ENCODE data around the gene TMEM125.

Gene TMEM125

GRCh38 chr1:43274804-43275180, 5.0 kb downstream of the TMEM125 start:
- no peak for DNase-seq

DNA sequence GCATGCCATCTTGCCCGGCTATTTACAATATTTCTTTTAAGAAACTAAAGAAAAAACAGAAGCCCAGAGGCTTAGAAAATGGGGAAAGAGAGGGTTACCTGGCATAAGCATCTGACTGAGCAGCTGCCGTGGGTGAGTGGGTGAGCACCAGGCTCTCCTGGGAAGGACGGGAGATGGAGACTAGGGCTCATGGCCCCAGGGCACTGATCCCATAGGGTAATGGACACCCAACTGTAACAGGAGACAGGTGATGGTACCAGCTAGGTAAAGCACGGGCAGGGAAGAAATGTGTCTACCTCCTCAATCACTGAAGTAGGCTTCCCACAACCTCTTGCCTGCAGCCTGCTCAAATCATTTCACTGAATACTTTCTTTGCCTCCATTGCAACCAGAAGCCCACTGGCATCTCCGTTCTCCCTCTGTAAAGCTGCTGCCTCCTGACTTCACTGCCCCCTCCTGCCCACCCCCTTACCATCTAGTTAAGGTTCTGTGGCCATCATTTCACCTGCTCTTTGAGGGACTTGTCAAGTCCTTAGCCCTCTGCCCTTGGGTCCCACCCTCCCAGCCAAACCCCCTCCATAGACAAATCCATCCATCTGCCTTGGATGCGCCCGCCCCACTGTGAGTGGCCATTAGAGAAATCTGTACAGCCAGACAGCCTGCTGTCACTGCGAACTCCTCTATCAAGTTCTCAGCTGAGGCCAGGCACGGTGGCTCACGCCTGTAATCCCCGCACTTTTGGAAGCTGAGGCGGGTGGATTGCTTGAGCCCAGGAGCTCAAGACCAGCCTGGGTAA, 6.2 kb downstream of the TMEM125 start:
- DNase-seq = no peak

DNA sequence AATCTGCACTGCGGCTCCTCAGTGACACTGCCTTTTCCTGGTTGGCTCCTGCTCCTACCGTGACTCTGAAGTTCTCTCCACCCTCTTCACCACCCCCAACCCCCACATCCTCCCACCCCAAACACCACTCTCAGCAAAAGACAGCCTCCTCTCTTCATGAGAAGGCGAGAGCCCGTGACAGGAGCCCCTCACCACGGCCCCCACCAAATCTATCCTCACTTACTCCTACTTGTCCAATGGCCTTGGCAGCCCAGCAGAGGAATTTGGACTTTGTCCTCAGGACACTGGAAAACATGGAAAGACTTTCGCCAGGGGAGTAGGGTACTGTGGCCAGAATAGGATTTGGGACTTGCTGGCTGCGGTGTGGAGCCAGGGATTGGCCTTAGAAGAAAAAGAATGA, 6.9 kb downstream of the TMEM125 start:
- DNase-seq = no peak

DNA sequence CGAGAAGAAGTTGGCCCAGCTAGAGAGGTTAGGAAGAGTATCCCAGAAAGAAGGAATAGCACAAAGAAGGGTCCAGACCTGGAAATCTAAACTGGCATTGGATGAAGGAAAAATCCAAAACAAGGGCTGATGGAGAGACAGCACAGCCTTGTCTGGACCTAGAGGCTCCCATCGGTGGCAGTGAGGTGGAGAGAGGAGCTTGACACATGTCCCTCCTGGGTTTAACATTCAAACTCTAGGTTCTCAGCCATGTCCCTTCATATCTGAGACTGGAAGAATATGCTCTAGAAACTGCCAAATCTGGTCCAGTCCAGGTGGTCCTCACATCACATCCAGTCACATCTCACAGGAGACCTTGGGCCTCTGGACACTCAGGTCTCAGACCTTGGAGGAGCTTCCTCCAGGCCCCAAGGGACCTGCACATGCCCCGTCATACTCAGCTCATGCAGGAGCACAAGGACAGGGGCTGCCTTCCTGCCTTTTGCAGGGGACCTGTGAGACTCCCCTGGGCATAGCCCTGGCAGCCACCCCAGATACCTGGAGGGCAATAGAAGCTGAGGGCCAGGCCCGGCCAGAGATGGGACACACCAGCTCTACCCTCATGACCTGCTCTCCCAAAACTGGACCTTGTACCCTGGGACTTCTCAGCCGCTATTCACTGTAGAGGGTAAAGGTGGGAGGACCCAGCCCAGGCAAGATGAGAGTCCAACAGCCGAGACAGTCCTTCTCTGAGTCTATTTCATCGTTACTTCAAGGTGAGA, 7.5 kb downstream of the TMEM125 start:
- no peak for DNase-seq

- no peak for DNase-seq
Observed at GRCh38 chr1:43279161-43279560, 9.4 kb downstream of the TMEM125 start.

- DNase-seq = no peak
Observed at GRCh38 chr1:43279666-43280065, 9.9 kb downstream of the TMEM125 start.

DNA sequence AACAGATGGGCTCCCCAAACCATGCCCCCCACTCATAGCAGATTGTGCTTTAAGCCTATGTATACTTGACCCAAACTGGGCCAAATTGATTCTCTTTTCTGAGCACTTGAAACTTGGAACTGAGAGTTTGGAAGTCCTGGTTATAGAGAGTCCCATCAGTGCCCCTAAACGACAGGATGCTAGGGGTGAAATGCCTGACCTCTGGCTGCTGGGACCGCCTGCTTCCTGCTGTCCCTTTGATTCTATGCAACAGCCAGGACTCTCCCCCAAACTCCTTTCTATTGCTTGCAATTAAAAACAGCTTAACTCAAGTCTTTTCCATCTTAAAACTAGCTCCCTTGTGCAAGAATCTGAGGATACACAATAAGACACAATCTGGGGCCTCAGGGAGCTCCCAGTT, 10.9 kb downstream of the TMEM125 start:
- no peak for DNase-seq

DNA sequence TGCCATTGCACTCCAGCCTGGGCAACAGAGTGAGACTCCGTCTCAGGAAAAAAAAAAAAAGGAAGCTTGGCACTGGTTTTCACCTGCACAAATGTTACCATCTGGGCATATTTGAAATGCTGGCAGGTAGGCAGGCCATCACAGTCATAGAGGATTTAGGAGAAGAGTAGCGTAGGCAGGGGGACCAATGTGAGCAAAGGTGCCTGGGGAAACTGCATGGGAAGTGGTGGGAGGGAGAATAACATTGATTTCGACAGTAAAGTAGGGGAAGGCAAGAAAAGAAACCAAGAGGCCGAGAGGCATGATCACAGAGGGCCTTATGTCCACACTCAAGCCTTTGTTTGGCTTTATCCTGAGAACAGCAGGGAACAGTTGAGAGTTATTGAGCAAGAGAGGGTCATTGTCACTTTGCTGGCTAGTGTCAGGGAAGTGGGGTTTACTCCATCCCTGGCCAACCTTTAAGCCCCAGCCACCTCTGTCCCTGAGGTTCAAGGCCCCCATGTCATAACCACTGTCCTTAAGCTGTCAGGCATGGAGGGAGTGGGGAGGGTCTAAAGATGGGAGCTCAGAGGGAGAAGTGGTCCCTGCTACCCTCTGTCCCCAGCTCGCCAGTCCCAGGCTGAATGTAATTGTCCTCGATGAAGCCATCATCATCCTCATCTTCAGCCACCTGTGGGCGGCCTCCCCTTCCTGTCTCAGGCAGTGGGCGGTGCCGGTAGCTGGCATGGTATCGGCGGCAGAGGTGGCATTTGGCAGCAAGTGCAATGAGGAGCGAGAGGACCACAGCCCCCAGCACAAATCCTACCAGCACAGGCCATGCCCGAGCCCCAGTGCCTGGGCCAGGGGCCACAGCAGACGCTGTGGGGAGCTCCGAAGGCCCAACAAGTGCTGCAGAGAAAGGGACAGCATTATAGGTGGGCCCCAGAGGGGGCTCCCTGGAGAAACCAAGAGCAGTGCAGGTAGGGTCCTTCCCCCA, 12.7 kb downstream of the TMEM125 start:
- no peak for DNase-seq

- DNase-seq = no peak
Observed at GRCh38 chr1:43284065-43284464, 14.3 kb downstream of the TMEM125 start.

- no peak for DNase-seq
Observed at GRCh38 chr1:43284546-43285110, 14.8 kb downstream of the TMEM125 start.

DNA sequence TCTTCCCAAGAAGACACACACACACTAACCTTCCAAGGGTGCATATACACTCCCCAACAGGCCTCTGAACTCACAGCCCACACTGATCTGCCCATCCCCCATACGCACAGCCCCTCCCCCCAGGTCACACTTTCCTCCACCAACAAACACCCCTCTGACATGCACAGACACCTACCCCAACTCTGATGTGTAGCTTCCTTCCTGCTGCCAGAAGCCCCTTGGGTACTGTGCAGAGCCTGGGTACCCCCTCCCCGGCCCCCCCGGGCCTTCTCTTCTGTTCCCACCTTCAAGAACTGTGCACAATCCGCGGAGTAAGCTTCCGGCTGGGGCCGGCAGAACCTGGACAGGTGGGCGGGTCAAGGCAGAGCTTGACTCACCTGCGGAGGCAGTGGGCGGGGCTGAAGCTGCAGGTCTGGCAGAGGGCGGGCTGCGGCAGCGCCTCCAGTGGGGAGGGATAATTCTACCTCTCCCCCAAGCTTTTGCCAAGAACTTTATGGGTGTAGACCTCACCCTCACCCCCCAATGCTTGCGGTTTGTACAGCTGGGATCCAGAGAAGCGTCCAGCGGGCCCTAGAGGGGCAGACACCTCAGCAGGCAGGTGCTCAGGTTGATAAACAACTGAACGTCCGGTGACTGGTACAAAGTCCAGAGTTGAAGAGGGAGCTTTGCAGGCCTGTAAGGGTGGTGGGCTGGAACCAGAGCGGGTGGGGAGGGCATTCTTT, 15.6 kb downstream of the TMEM125 start, which contains the start of gene C1orf210:
TSS of gene C1orf210 (minus strand) at position 313 of the 722 bp plus-strand sequence. CDS start 2,311 bp downstream, outside the sequence.
- DNase-seq = no peak

DNA sequence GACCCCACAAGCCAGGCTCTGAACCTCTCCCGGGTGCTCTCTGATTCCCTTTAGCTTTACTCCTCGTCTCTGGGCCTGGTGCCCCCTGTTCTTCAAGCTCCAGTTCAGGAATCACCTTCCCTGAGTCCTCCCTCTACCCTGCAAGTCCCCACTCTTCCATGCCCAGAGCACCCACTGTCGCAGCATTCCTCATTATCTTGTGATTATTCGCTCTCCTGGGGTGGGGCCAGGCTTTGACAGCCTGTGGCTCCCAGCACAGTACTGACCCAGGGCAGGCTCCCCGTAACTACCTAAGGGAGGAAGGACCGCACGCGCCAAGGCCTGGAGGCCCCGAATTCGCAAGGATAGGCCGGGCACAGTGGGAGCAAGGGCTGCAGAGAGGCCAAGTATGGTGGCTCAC, 16.3 kb downstream of the TMEM125 start:
- no peak for DNase-seq

GRCh38 chr1:43286533-43286932, 16.8 kb downstream of the TMEM125 start:
- DNase-seq = no peak

- DNase-seq = no peak
Observed at GRCh38 chr1:43288058-43288784, 18.4 kb downstream of the TMEM125 start.

DNA sequence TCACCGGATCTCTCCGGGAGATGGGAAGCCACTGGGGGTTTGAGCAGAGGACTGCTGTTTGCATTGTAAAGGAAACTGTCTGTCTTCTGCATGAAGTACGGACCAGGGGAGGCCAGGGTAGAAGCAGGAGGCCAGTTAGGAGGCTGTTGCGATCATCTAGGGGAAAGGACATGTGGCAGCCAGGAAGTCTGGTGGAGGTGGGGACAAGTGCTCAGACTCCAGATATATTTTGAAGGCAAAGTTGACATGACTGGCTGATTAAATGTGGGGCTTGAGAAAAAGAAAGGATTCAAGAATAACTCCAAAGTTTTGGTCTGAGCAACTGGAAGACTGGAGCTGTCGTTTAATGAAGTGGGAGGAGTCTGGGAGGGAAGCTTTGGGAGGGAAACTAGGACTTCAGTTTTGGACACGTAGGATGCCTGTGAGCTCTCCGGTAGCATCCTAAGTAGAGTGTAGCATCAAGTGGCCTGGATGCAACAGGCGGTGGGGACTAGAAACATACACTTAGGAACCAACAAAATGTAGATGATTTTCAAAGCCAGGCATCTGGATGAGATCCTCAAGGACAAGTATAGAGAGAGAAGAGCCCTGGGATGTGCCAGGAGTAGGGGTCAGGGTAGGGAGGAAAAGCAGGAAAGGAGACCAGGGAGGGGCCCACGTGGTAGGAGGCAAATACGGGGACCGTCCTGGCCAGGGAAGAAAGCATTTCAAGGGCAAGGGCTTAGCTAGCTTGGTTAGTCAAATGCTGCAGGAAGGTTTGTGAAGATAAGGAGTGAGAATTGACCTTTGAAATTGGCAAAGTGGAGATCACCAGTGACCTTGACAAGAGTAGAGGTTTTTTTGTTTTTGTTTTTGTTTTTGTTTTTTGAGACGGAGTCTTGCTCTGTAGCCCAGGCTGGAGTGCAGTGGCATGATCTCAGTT, 19.3 kb downstream of the TMEM125 start:
- no peak for DNase-seq

GRCh38 chr1:43292216-43292615, 22.4 kb downstream of the TMEM125 start:
- no peak for DNase-seq

DNA sequence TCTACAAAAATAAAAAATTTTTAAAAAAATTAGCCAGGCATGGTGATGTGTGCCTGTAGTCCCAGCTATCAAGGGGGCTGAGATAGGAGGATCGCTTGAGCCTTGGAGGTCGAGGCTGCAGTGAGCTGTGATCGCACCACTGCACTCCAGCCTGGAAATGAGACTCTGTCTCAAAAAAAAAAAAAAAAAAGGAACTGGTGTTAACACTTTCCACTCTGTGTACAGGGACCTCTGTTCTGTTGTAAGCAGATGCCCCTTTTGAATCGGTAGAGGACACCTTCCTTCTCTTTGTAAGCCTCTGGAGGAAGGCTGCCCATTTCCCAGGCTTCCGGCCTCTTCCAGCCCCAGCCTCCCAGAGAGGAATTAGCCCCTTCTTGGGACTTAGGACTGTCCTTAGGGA, 22.9 kb downstream of the TMEM125 start:
- DNase-seq = no peak

DNA sequence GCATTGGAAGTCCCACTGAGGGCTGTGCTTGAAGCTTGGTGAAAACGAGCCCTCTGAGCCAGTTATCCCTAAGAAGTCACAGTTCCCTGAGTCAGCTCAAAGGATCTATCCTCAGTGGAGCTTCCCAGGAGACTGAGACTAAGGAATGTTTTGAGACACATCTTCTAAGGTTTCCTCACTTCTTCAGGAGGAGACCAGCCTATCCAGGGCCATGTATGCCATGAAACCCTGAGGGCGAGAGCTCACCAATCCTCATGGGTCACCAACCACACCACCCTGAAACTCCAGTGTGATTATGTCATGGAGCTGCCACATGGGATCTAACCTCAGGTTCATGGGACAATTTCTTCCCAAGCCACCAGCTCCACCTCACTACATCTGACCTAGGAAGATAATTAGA, 23.4 kb downstream of the TMEM125 start:
- DNase-seq = no peak

GRCh38 chr1:43293896-43294760, 24.3 kb downstream of the TMEM125 start:
- no peak for DNase-seq

All from GDM1 (cell line).